ENCODE measurements around the gene C10orf88. TPM values are rescaled to one million over a fixed set of nuclear protein-coding genes. Genes with fewer than 3 reads are reported as not detected.

C10orf88 gene
- total RNA-seq, 1 donor from 2014 or later = 12.5 TPM

DNA sequence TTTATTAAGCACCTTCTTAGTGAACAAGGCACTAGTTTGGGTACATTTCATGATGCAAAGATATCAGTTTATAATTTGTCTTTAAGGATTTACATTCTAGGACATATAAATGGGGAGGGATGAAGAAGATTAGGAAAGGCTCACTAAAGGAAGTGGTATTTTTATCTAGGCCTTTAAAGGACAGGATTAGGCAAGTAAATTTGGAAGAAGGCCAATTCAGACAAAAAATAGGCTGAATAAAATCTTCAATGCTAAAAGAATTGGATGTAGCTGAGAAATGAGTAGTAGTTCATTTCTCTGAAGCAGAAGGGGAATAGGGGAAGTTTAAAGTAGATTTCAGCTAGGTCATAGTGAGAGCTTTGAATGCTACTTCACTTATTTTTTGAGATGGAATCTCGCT lies 69.9 kb downstream of the C10orf88 start:
- no peak for TF ChIP-seq CTCF (IDR thresholded peaks at IDR 0.05)

GRCh38 chr10:122882766-122883165 lies 71.3 kb downstream of the C10orf88 start:
- no peaks in the 10 kb centered on the region for H3K9me3 Mint-ChIP-seq
- intact Hi-C loops (cut with micrococcal nuclease) = no loop called here
- peaks cover 7% of the 10 kb centered on the region for H3K36me3 Mint-ChIP-seq (ENCODE audit: low read depth)
- H3K27me3 Mint-ChIP-seq = no peaks in the 10 kb centered on the region
- ATAC-seq (ENCODE audit: low read depth) (no peak), DNase-seq (no peak)
- no peak overlapping the region for H3K4me3 Mint-ChIP-seq
- peaks cover 25% of the 10 kb centered on the region for H3K4me1 Mint-ChIP-seq
- H3K27ac Mint-ChIP-seq = no peak overlapping the region
- TF ChIP-seq CTCF (IDR thresholded peaks at IDR 0.05) = no peak
- ChIA-PET CTCF (no interaction called here), POLR2A (no interaction called here)

More for the DNA sequence above, 69.9 kb downstream of the C10orf88 start:
- ChIA-PET CTCF (no interaction called here), POLR2A (interaction anchor here (1.0 kb wide), 1 partner anchor 70 kb away, joined by 3 read pairs; the partner anchor contains the start of gene C10orf88)
- no peak overlapping the region for H3K4me3 Mint-ChIP-seq
- H3K9me3 Mint-ChIP-seq = no peaks in the 10 kb centered on the region
- ATAC-seq (ENCODE audit: low read depth) (no peak), DNase-seq (no peak)
- H3K27ac Mint-ChIP-seq = no peak overlapping the region
- peaks cover 8% of the 10 kb centered on the region for H3K36me3 Mint-ChIP-seq (ENCODE audit: low read depth)
- peaks cover 12% of the 10 kb centered on the region for H3K4me1 Mint-ChIP-seq
- H3K27me3 Mint-ChIP-seq = no peaks in the 10 kb centered on the region
- intact Hi-C loops (cut with micrococcal nuclease) = no loop called here

Other genes with a start within 250 kb of the C10orf88 start
- gene CUZD1, start 108.4 kb downstream of the C10orf88 start, total RNA-seq = 2.2 and 2.5 TPM in 2 replicates
- gene FAM24B, start 74.6 kb downstream of the C10orf88 start, total RNA-seq = 7.3 and 10.0 TPM in 2 replicates
- gene FAM24A, start 43.6 kb downstream of the C10orf88 start, total RNA-seq = not detected in 2 replicates
- 3.9 and 5.3 TPM in 2 replicates for gene PSTK, start 26.2 kb upstream of the C10orf88 start, total RNA-seq
- 14.2 and 17.0 TPM in 2 replicates for gene IKZF5, start 54.6 kb upstream of the C10orf88 start, total RNA-seq
- 22.7 and 22.8 TPM in 2 replicates for gene ACADSB, start 54.8 kb upstream of the C10orf88 start, total RNA-seq
- gene HMX3, start 181.7 kb upstream of the C10orf88 start, total RNA-seq = not detected in 2 replicates
- 0.13 TPM in 1 of 2 replicates, not detected in the other for gene HMX2, start 193.9 kb upstream of the C10orf88 start, total RNA-seq
- 137 and 141 TPM in 2 replicates for gene BUB3, start 200.2 kb upstream of the C10orf88 start, total RNA-seq